Memory B cell (primary cell): ENCODE measurements around the gene MUSK.
"Not testable (repeated sequence)": the region's sequence is repeated elsewhere in the genome, so short reads cannot be mapped to it uniquely, and the experiment has no call there.

Source experiments
- ATAC-seq: fragments of 150-1000 bp; cut with Tn5 transposase; 2 replicates; pipeline ENCODE4 v1.10.0; 2021; ENCODE audit warnings: low read depth, mild to moderate bottlenecking, moderate library complexity
- DNase-seq, 2 donors: peaks; one replicate each; pipeline ENCODE4 v3.0.0; 2022; ENCODE audit warnings: low spot score in 2 of 2
- H3K27ac Mint-ChIP-seq: one replicate; pipeline ENCODE4 v1.8.0; 2022; ENCODE audit warnings: mild to moderate bottlenecking, moderate library complexity, mixed read lengths
- H3K27me3 Mint-ChIP-seq: one replicate; pipeline ENCODE4 v1.8.0; 2022; ENCODE audit warnings: mixed read lengths
- H3K36me3 Mint-ChIP-seq: one replicate; pipeline ENCODE4 v1.8.0; 2022; ENCODE audit warnings: mild to moderate bottlenecking, mixed read lengths
- H3K4me1 Mint-ChIP-seq: one replicate; pipeline ENCODE4 v1.8.0; 2022; ENCODE audit warnings: mixed read lengths
- H3K4me3 Mint-ChIP-seq: one replicate; pipeline ENCODE4 v1.8.0; 2022; ENCODE audit warnings: mild to moderate bottlenecking, moderate library complexity, mixed read lengths
- H3K9me3 Mint-ChIP-seq: one replicate; pipeline ENCODE4 v1.8.0; 2022; ENCODE audit warnings: mixed read lengths

Gene MUSK

GRCh38 chr9:110655754-110656641 lies 12.6 kb upstream of the MUSK start:
- H3K27me3 Mint-ChIP-seq: peaks cover 4% of the 10 kb centered on the region
- DNase-seq (no peak), ATAC-seq (no peak)
- no peak overlapping the region for H3K27ac Mint-ChIP-seq
- H3K4me1 Mint-ChIP-seq: no peaks in the 10 kb centered on the region
- peaks cover 5% of the 10 kb centered on the region for H3K9me3 Mint-ChIP-seq
- no peaks in the 10 kb centered on the region for H3K36me3 Mint-ChIP-seq
- H3K4me3 Mint-ChIP-seq: no peak overlapping the region

GRCh38 chr9:110659891-110660541 lies 8.6 kb upstream of the MUSK start:
- Mint-ChIP-seq H3K4me1 (no peaks in the 10 kb centered on the region), H3K27ac (no peak overlapping the region), H3K9me3 (peaks cover 5% of the 10 kb centered on the region), H3K27me3 (peaks cover 2% of the 10 kb centered on the region), H3K36me3 (no peaks in the 10 kb centered on the region), H3K4me3 (no peak overlapping the region)
- ATAC-seq (no peak), DNase-seq (no peak)

- peaks cover 2% of the 10 kb centered on the region for H3K4me1 Mint-ChIP-seq
- no peak overlapping the region for H3K4me3 Mint-ChIP-seq
- no peak overlapping the region for H3K27ac Mint-ChIP-seq
- H3K27me3 Mint-ChIP-seq: peaks cover 2% of the 10 kb centered on the region
- no peaks in the 10 kb centered on the region for H3K9me3 Mint-ChIP-seq
- DNase-seq: no peak
- no peaks in the 10 kb centered on the region for H3K36me3 Mint-ChIP-seq
- ATAC-seq: no peak
Measured at GRCh38 chr9:110669433-110669832, 842 bp downstream of the MUSK start.

- Mint-ChIP-seq H3K9me3 (peaks cover 2% of the 10 kb centered on the region), H3K27ac (no peak overlapping the region), H3K4me1 (peaks cover 2% of the 10 kb centered on the region), H3K36me3 (no peaks in the 10 kb centered on the region), H3K4me3 (no peak overlapping the region), H3K27me3 (no peaks in the 10 kb centered on the region)
- no peak for ATAC-seq
- DNase-seq: no peak
Measured at GRCh38 chr9:110671849-110672248, 3.3 kb downstream of the MUSK start.

- Mint-ChIP-seq H3K36me3 (no peaks in the 10 kb centered on the region), H3K4me3 (no peak overlapping the region), H3K9me3 (peaks cover 9% of the 10 kb centered on the region), H3K27ac (no peak overlapping the region), H3K27me3 (no peaks in the 10 kb centered on the region), H3K4me1 (peaks cover 2% of the 10 kb centered on the region)
- ATAC-seq (no peak), DNase-seq (no peak)
Measured at GRCh38 chr9:110672873-110673510, 4.4 kb downstream of the MUSK start.

- H3K4me3 Mint-ChIP-seq: no peak overlapping the region
- no peaks in the 10 kb centered on the region for H3K4me1 Mint-ChIP-seq
- no peaks in the 10 kb centered on the region for H3K9me3 Mint-ChIP-seq
- no peak for DNase-seq
- no peaks in the 10 kb centered on the region for H3K27me3 Mint-ChIP-seq
- ATAC-seq: no peak
- no peak overlapping the region for H3K27ac Mint-ChIP-seq
- no peaks in the 10 kb centered on the region for H3K36me3 Mint-ChIP-seq
Measured at GRCh38 chr9:110687497-110687896, 18.9 kb downstream of the MUSK start.

GRCh38 chr9:110688329-110688728 lies 19.7 kb downstream of the MUSK start:
- DNase-seq (no peak), ATAC-seq (no peak)
- H3K27ac Mint-ChIP-seq: no peak overlapping the region
- no peaks in the 10 kb centered on the region for H3K9me3 Mint-ChIP-seq
- H3K4me3 Mint-ChIP-seq: no peak overlapping the region
- H3K4me1 Mint-ChIP-seq: no peaks in the 10 kb centered on the region
- no peaks in the 10 kb centered on the region for H3K36me3 Mint-ChIP-seq
- H3K27me3 Mint-ChIP-seq: peaks cover under 1% of the 10 kb centered on the region

GRCh38 chr9:110691002-110691549 lies 22.5 kb downstream of the MUSK start:
- no peak overlapping the region for H3K27ac Mint-ChIP-seq
- H3K4me1 Mint-ChIP-seq: no peaks in the 10 kb centered on the region
- ATAC-seq (no peak), DNase-seq (no peak)
- no peak overlapping the region for H3K4me3 Mint-ChIP-seq
- H3K27me3 Mint-ChIP-seq: peaks cover 4% of the 10 kb centered on the region
- no peaks in the 10 kb centered on the region for H3K36me3 Mint-ChIP-seq
- no peaks in the 10 kb centered on the region for H3K9me3 Mint-ChIP-seq

GRCh38 chr9:110695846-110696245 lies 27.3 kb downstream of the MUSK start:
- H3K9me3 Mint-ChIP-seq, H3K4me3 Mint-ChIP-seq, H3K4me1 Mint-ChIP-seq, H3K27me3 Mint-ChIP-seq, ATAC-seq, DNase-seq, H3K36me3 Mint-ChIP-seq, H3K27ac Mint-ChIP-seq: not testable (repeated sequence)

GRCh38 chr9:110700953-110701352 lies 32.4 kb downstream of the MUSK start:
- ATAC-seq (no peak), DNase-seq (no peak)
- Mint-ChIP-seq H3K27ac (no peak overlapping the region), H3K4me3 (no peak overlapping the region), H3K27me3 (no peaks in the 10 kb centered on the region), H3K9me3 (no peaks in the 10 kb centered on the region), H3K36me3 (no peaks in the 10 kb centered on the region), H3K4me1 (no peaks in the 10 kb centered on the region)

GRCh38 chr9:110703669-110704068 lies 35.1 kb downstream of the MUSK start:
- no peak overlapping the region for H3K27ac Mint-ChIP-seq
- H3K9me3 Mint-ChIP-seq: no peaks in the 10 kb centered on the region
- DNase-seq (no peak), ATAC-seq (no peak)
- H3K36me3 Mint-ChIP-seq: no peaks in the 10 kb centered on the region
- H3K4me3 Mint-ChIP-seq: no peak overlapping the region
- H3K27me3 Mint-ChIP-seq: no peaks in the 10 kb centered on the region
- H3K4me1 Mint-ChIP-seq: no peaks in the 10 kb centered on the region

- no peak overlapping the region for H3K4me3 Mint-ChIP-seq
- no peaks in the 10 kb centered on the region for H3K9me3 Mint-ChIP-seq
- H3K27me3 Mint-ChIP-seq: no peaks in the 10 kb centered on the region
- no peak overlapping the region for H3K27ac Mint-ChIP-seq
- ATAC-seq (no peak), DNase-seq (no peak)
- H3K36me3 Mint-ChIP-seq: no peaks in the 10 kb centered on the region
- H3K4me1 Mint-ChIP-seq: no peaks in the 10 kb centered on the region
Measured at GRCh38 chr9:110707419-110707818, 38.8 kb downstream of the MUSK start.

GRCh38 chr9:110710420-110710819 lies 41.8 kb downstream of the MUSK start:
- Mint-ChIP-seq H3K36me3 (no peaks in the 10 kb centered on the region), H3K27ac (no peak overlapping the region), H3K4me3 (no peak overlapping the region), H3K4me1 (no peaks in the 10 kb centered on the region), H3K9me3 (no peaks in the 10 kb centered on the region), H3K27me3 (no peaks in the 10 kb centered on the region)
- DNase-seq (no peak), ATAC-seq (no peak)

GRCh38 chr9:110712955-110713354 lies 44.4 kb downstream of the MUSK start:
- no peak overlapping the region for H3K4me3 Mint-ChIP-seq
- H3K27ac Mint-ChIP-seq: no peak overlapping the region
- peaks cover 2% of the 10 kb centered on the region for H3K27me3 Mint-ChIP-seq
- no peak for DNase-seq
- peaks cover 2% of the 10 kb centered on the region for H3K9me3 Mint-ChIP-seq
- no peak for ATAC-seq
- H3K4me1 Mint-ChIP-seq: no peaks in the 10 kb centered on the region
- H3K36me3 Mint-ChIP-seq: peaks cover 2% of the 10 kb centered on the region
